ENCODE data around the gene SMAD6.

- TF ChIP-seq CTCF (conservative IDR thresholded peaks at IDR 0.05; ENCODE audit: low read length) (no peak), EZH2phosphoT487 (IDR thresholded peaks at IDR 0.05; ENCODE audit: borderline replicate concordance) (no peak)
Measured at GRCh38 chr15:66786222-66786621, 84.2 kb downstream of the SMAD6 start.
